Testis (tissue), 3 donors: ENCODE results near the gene ABCA5. TPM values are rescaled to one million over a fixed set of nuclear protein-coding genes. Genes with fewer than 3 reads are reported as not detected.
"Not testable (repeated sequence)": the region's sequence is repeated elsewhere in the genome, so short reads cannot be mapped to it uniquely, and the experiment has no call there.

Experiments
- DNase-seq: peaks from one replicate; pipeline ENCODE4 v3.0.0-alpha.2; 2019
- H3K27ac ChIP-seq, 2 donors: fragments of 200-600 bp; sonication (generic); one replicate each; pipeline ENCODE4 v1.5.1; 2019
- H3K27me3 ChIP-seq: fragments of 200-600 bp; sonication (generic); one replicate; pipeline ENCODE4 v1.5.1; 2019
- H3K36me3 ChIP-seq: fragments of 200-600 bp; sonication (generic); one replicate; pipeline ENCODE4 v1.5.1; 2017; ENCODE audit warnings: low read depth; ENCODE audit errors: missing control alignments
- H3K4me1 ChIP-seq: fragments of 200-600 bp; sonication (generic); one replicate; pipeline ENCODE4 v1.5.1; 2019
- H3K4me3 ChIP-seq, 2 donors: fragments of 200-600 bp; sonication (generic); one replicate each; pipeline ENCODE4 v1.5.1; 2017 to 2019
- H3K9me3 ChIP-seq: fragments of 200-600 bp; sonication (generic); one replicate; pipeline ENCODE4 v1.5.1; 2017
- POLR2A ChIP-seq: fragments of 450-650 bp; IDR thresholded peaks from one replicate; pipeline ENCODE4 v1.6.1; 2017; ENCODE audit warnings: antibody characterized with exemption, mild to moderate bottlenecking, moderate library complexity
- WGBS, 2 donors: methylation state at CpG; one replicate each; pipeline ENCODE4 v1.1.5; 2018; 5-methylcytosine and 5-hydroxymethylcytosine counted together
- intact Hi-C: fragments of 100-400 bp; cut with DNase I; formaldehyde crosslinking; loops from one replicate; pipeline ENCODE4 v1.15.1; 2023; ENCODE audit warnings: low total_unique reads
- polyA plus RNA-seq: library from polyadenylated mRNA; stranded (reverse); fragments of 350-450 nt; fragmentation: Illumina TruSeq; extraction: RNeasy Lipid Tissue Mini Kit (QIAGEN cat#74804); gene quantifications from one replicate; pipeline ENCODE4 v1.2.3, GENCODE V29; 2014; ENCODE audit warnings: low read depth, low replicate concordance; ENCODE audit not compliant: insufficient read depth
- small RNA-seq, 2 donors: library from RNA; depleted of rRNA; stranded (forward); fragments of <200 nt; gene quantifications; one replicate each; pipeline ENCODE3, GENCODE V24; 2016
- total RNA-seq, 2 donors: library from RNA; depleted of rRNA; stranded (reverse); fragments of >200 nt; gene quantifications; one replicate each; pipeline ENCODE4 v1.2.3, GENCODE V29; 2016
- TF ChIP-seq, protein P1 (sequence below), 3 experiments: fragments of 450-650 bp in 2 of 3; fragments of 200-600 bp in 1 of 3; sonication (generic) in 1 of 3; IDR thresholded peaks; one replicate each; pipeline ENCODE4 v1.5.1; 2016 to 2019; ENCODE audit warnings: antibody characterized with exemption in 3 of 3, mild to moderate bottlenecking in 2 of 3, moderate library complexity in 1 of 3

Gene ABCA5
- total and polyA plus RNA-seq, 3 donors from 2014 or later = 22.6 to 59.8 (median 50.6) TPM

DNA sequence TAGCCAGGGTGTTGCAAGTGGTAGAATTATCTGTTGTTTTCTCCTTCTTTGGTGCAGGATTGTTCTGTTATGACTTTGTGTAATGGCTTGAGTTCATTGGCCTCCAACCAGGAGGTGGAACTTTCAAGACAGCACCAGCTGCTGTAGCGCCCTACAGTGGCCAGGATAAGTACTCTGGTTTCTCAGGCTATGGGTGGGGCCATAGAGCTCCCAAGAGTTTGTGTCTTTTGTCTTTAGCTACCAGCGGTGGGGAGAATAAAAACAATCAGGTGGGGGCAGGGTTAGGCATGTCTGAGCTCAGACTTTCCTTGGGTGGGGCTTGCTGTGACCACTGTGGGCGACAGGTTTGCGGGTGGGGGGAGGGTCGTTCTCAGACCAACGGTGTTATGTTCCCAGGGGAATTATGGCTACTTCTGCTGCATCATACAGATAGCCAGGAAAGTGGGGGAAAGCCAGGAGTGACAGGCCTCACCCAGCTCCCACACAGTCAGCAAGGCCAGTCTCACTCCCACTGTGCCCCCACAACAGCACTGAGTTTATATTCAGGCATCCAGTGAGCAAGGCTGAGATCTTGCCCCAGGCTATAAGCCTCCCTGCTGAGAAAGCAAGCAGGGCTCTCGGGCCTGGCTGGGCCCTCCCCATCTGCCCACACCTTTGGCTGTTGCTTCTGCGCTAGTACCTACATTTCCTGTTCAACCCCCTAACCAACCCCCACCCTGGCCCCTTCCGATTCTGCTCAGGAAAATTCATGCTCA lies 113.7 kb downstream of the ABCA5 start:
- H3K4me1 ChIP-seq = no peaks in the 10 kb centered on the region
- no peak overlapping the region for H3K4me3 ChIP-seq
- H3K36me3 ChIP-seq = no peaks in the 10 kb centered on the region
- DNase-seq = no peak
- H3K27me3 ChIP-seq = no peaks in the 10 kb centered on the region
- H3K9me3 ChIP-seq = no peaks in the 10 kb centered on the region
- TF ChIP-seq POLR2A = no peak
- TF ChIP-seq, protein P1, sequence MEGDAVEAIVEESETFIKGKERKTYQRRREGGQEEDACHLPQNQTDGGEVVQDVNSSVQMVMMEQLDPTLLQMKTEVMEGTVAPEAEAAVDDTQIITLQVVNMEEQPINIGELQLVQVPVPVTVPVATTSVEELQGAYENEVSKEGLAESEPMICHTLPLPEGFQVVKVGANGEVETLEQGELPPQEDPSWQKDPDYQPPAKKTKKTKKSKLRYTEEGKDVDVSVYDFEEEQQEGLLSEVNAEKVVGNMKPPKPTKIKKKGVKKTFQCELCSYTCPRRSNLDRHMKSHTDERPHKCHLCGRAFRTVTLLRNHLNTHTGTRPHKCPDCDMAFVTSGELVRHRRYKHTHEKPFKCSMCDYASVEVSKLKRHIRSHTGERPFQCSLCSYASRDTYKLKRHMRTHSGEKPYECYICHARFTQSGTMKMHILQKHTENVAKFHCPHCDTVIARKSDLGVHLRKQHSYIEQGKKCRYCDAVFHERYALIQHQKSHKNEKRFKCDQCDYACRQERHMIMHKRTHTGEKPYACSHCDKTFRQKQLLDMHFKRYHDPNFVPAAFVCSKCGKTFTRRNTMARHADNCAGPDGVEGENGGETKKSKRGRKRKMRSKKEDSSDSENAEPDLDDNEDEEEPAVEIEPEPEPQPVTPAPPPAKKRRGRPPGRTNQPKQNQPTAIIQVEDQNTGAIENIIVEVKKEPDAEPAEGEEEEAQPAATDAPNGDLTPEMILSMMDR (IDR thresholded peaks at IDR 0.05) = no peak
- no peak overlapping the region for H3K27ac ChIP-seq
- 78 to 82% methylated on average over 9 of the region's 9 CpGs for WGBS, 2 donors
- intact Hi-C loops = no loop called here

DNA sequence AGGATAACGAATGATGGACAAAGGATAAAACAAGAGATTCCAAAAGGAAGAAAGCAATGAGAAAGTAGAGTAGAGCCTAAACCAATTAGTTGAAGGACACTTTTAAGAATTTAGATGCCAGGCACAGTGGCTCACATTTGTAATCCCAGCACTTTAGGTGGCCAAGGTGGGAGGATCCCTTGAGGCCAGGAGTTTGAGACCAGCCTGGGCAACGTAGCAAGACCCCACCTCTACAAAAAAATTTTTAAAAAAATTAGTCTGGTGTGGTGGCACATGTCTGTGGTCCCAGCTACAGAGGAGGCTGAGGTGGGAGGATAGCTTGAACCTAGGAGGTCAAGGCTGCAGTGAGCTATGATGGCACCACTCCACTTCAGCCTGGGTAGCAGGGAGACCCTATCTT lies 118.3 kb downstream of the ABCA5 start:
- no peak for DNase-seq
- WGBS, 2 donors = 89 to 90% methylated on average over 2 of the region's 2 CpGs
- Histone ChIP-seq H3K27me3 (no peaks in the 10 kb centered on the region), H3K36me3 (no peaks in the 10 kb centered on the region), H3K27ac (no peak overlapping the region), H3K9me3 (no peaks in the 10 kb centered on the region), H3K4me3 (no peak overlapping the region), H3K4me1 (no peaks in the 10 kb centered on the region)
- intact Hi-C loops = no loop called here
- TF ChIP-seq POLR2A = no peak
- TF ChIP-seq, protein P1 (IDR thresholded peaks at IDR 0.05) = no peak

DNA sequence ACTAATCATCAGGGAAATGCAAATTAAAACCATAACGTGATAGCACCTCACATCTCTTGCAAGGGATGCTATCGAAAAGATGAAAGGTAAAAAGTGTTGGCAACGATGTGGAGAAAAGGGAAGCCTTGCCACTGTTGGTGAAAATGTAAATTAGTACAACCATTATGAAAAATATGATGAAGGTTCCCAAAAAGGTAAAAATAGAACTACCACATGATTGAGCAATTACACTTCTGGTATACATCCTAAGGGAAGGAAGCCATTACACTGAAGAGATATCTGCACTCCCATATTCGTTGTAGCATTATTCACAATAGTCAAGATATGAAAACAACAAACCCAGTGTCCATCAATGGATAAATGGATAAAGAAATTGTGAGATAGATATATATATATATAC lies 119.8 kb downstream of the ABCA5 start:
- Histone ChIP-seq H3K27ac (no peak overlapping the region), H3K27me3 (no peaks in the 10 kb centered on the region), H3K9me3 (no peaks in the 10 kb centered on the region), H3K36me3 (no peaks in the 10 kb centered on the region), H3K4me3 (no peak overlapping the region), H3K4me1 (no peaks in the 10 kb centered on the region)
- no peak for DNase-seq
- TF ChIP-seq, protein P1 (IDR thresholded peaks at IDR 0.05) = no peak
- TF ChIP-seq POLR2A = no peak
- 74 to 86% methylated on average over 4 of the region's 4 CpGs for WGBS, 2 donors
- intact Hi-C loops = no loop called here

DNA sequence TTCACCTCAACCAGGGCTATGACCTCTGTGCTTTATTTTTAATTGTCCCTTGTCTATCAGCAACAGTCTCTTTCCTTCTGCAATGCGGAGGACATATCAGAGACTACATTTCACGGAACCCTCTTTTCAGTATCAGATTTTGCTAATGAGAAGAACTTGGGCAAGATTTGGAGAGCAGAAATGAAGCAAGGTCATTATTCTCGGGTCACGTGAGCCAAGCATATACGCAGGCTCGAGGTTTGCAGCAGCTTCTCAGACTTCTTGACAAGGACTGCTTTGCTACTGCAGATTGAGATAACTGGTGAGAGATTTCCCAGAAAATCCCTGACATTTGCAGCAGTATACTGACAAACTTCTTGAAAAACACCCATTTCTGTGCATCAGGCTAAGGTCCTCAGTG lies 128.7 kb downstream of the ABCA5 start:
- 72 to 85% methylated on average over 6 of the region's 6 CpGs for WGBS, 2 donors
- TF ChIP-seq, protein P1 (IDR thresholded peaks at IDR 0.05) = no peak
- TF ChIP-seq POLR2A = no peak

DNA sequence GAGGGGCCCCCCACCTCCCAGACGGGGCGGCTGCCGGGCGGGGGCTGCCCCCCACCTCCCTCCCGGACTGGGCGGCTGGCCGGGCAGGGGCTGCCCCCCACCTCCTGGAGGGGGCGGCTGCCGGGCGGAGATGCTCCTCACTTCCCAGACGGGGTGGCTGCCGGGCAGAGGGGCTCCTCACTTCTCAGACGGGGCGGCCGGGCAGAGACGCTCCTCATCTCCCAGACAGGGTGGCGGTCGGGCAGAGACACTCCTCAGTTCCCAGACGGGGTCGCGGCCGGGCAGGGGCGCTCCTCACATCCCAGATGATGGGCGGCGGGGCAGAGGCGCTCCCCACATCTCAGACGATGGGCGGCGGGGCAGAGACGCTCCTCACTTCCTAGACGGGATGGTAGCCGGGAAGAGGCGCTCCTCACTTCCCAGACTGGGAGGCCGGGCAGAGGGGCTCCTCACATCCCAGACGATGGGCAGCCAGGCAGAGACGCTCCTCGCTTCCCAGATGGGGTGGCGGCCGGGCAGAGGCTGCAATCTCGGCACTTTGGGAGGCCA lies 130.8 kb downstream of the ABCA5 start:
- H3K36me3 ChIP-seq, H3K27me3 ChIP-seq, H3K4me1 ChIP-seq, intact Hi-C loops, H3K9me3 ChIP-seq, DNase-seq, H3K27ac ChIP-seq: not testable (repeated sequence)
- 69 to 85% methylated on average over 3 to 34 of the region's 40 CpGs for WGBS, 2 donors
- H3K4me3 ChIP-seq = peak overlapping the region in 1 of 2 donors; percentile 29

More for the DNA sequence above, 128.7 kb downstream of the ABCA5 start:
- H3K27me3 ChIP-seq = no peaks in the 10 kb centered on the region
- DNase-seq = no peak
- no peaks in the 10 kb centered on the region for H3K9me3 ChIP-seq
- H3K36me3 ChIP-seq = no peaks in the 10 kb centered on the region
- intact Hi-C loops = no loop called here
- no peaks in the 10 kb centered on the region for H3K4me1 ChIP-seq
- H3K27ac ChIP-seq = no peak overlapping the region
- H3K4me3 ChIP-seq = no peak overlapping the region

Small RNAs within 50 kb of the gene (small RNA-seq; reads per million reads assigned to genes)
- 0 reads per million in 2 donors for gene RF00561
- gene SNRPGP4 = 0 reads per million in 2 donors

Other genes with a start within 250 kb of the ABCA5 start
- gene ABCA6, start 185.2 kb downstream of the ABCA5 start, total RNA-seq = 10 to 100 TPM; 13.8 to 16.4 TPM
- 3.1 TPM for gene ABCA6, start 185.2 kb downstream of the ABCA5 start, polyA plus RNA-seq
- 10 to 100 TPM; 11.5 to 13.6 TPM for gene ABCA10, start 98.3 kb downstream of the ABCA5 start, total RNA-seq
- 16.2 TPM for gene ABCA10, start 98.3 kb downstream of the ABCA5 start, polyA plus RNA-seq
- gene MAP2K6, start 87.6 kb upstream of the ABCA5 start, total RNA-seq = 1 to 10 TPM; 2.6 to 2.8 TPM
- 2.7 TPM for gene MAP2K6, start 87.6 kb upstream of the ABCA5 start, polyA plus RNA-seq